ENCODE data around the gene PTPN14. TPM values are rescaled to one million over a fixed set of nuclear protein-coding genes. Genes with fewer than 3 reads are reported as not detected.

The PTPN14 gene
- total RNA-seq, 1 donor from 2014 or later = 24.6 TPM

DNA sequence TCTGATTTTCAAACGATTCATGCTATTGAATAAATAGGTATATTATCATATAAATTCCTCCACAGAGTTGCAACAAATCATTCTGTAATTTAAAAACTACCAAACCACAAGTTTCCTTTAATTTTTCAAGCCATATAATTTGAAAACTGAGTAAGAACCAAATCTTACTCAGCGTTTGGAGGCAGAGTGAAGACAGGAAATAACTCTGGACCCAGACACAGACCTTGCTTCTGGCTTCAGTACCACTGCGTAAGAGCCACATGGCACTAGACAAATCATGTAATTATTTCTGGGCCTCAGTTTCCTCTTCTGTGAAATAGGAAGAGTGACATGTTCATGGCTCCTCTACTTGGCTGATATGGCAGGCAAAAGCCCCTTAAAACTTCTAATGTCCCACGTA is 188.0 kb downstream of the PTPN14 start:
- H3K4me3 ChIP-seq (ENCODE audit: low read depth, low read length) = no peak overlapping the region
- TF ChIP-seq, protein P1, sequence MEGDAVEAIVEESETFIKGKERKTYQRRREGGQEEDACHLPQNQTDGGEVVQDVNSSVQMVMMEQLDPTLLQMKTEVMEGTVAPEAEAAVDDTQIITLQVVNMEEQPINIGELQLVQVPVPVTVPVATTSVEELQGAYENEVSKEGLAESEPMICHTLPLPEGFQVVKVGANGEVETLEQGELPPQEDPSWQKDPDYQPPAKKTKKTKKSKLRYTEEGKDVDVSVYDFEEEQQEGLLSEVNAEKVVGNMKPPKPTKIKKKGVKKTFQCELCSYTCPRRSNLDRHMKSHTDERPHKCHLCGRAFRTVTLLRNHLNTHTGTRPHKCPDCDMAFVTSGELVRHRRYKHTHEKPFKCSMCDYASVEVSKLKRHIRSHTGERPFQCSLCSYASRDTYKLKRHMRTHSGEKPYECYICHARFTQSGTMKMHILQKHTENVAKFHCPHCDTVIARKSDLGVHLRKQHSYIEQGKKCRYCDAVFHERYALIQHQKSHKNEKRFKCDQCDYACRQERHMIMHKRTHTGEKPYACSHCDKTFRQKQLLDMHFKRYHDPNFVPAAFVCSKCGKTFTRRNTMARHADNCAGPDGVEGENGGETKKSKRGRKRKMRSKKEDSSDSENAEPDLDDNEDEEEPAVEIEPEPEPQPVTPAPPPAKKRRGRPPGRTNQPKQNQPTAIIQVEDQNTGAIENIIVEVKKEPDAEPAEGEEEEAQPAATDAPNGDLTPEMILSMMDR (conservative IDR thresholded peaks at IDR 0.05; ENCODE audit: low read depth, low read length) = no peak
- no peak for DNase-seq (ENCODE audit: low read depth)

DNA sequence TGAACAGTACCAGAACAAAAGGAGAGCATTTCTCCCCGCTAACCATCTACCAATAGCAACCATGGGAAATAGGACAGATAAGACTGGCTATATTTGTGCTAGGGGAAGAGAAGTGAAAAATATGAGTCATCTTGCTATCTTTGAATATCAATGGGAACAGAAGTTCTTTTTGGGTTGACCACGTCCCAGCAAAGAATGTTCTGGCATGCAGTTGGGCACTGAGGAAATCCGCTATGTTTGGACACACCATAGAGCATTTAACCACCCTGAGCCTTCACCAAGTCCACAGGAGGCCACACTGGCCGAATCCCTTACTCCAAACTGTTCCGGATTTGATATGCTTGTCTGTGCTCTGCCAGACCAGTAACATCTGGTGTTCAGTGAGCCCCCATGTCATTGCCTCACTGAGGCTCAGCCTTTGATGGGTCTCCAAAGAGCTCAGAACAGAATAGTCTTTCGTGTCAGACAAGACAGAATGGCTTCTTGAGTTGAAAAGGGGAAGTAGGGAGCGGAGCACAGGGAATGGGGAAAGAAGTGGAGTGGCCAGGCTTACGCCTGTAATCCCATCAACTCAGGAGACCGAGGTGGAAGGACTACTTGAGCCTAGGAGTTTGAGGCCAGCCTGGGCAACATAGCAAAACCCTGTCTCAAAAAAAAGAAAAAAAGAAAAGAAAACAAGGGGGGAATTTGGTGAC is 189.1 kb downstream of the PTPN14 start:
- no peak for DNase-seq (ENCODE audit: low read depth)
- TF ChIP-seq, protein P1 (conservative IDR thresholded peaks at IDR 0.05; ENCODE audit: low read depth, low read length) = no peak
- no peak overlapping the region for H3K4me3 ChIP-seq (ENCODE audit: low read depth, low read length)

DNA sequence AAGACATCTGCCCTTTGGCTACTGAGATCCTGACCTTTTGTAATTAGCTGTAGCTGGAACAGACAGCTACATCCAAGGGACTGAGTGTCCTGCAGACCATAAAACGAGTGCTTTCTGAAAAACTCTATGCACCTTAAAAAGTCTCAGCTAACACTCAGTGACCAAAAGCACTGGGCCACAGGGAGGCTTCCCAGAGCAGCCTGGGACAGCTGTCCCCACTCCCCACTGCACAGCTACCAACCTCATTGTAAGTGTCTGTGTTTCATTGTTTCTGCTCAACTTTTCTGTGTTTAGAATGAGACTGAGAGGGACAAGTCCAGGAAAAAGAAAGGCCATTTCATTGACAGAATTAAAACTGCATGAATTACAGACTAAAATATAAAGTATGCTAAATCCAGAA is 189.8 kb downstream of the PTPN14 start:
- no peak for DNase-seq (ENCODE audit: low read depth)
- H3K4me3 ChIP-seq (ENCODE audit: low read depth, low read length) = no peak overlapping the region
- TF ChIP-seq, protein P1 (conservative IDR thresholded peaks at IDR 0.05; ENCODE audit: low read depth, low read length) = no peak

DNA sequence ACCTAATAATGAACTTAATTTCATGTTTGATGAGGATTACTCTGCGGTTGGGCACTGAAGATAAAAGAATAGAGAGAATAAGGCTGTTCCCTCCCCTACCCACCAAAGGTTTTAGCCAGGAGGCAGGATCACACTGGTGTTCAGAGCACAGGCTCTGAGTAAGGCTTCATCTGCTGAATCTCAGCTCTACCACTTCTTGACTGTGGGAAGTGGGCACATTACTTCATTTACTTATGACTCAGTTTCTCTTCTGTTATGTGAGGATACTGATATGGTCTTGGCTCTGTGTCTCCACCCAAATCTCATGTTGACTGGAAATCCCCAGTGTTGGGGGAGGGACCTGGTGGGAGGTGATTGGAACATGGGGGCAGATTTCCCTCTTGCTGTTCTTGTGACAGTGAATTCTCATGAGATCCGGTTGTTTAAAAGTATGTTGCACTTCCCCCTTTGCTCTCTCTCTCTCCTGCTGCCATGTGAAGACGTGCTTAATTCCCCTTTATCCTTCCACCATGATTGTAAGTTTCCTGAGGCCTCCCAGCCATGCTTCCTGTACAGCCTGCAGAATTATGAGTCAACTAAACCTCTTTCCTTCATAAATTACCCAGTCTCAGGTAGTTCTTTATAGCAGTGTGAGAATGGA is 190.8 kb downstream of the PTPN14 start:
- TF ChIP-seq, protein P1 (conservative IDR thresholded peaks at IDR 0.05; ENCODE audit: low read depth, low read length) = no peak
- DNase-seq (ENCODE audit: low read depth) = no peak
- H3K4me3 ChIP-seq (ENCODE audit: low read depth, low read length) = no peak overlapping the region

DNA sequence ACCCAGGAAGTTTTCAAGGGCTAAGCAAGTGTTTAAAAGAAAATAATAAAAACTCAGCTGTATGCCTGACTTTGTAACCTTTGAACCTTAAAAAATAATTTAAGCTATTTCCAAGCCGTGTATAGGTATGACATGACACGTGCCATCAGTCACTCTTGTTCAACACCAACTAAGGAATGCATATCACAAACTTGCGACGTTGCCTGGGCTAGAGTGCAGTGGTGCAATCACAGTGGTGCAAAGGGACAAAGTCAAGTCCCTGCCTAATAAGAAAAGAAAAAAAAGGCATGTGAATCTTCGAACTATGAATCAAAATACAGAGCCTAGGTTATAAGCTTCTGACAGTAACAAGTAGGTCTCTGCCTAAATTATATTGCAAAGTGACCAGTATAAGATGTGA is 191.3 kb downstream of the PTPN14 start:
- no peak for DNase-seq (ENCODE audit: low read depth)
- TF ChIP-seq, protein P1 (conservative IDR thresholded peaks at IDR 0.05; ENCODE audit: low read depth, low read length) = no peak
- no peak overlapping the region for H3K4me3 ChIP-seq (ENCODE audit: low read depth, low read length)

DNA sequence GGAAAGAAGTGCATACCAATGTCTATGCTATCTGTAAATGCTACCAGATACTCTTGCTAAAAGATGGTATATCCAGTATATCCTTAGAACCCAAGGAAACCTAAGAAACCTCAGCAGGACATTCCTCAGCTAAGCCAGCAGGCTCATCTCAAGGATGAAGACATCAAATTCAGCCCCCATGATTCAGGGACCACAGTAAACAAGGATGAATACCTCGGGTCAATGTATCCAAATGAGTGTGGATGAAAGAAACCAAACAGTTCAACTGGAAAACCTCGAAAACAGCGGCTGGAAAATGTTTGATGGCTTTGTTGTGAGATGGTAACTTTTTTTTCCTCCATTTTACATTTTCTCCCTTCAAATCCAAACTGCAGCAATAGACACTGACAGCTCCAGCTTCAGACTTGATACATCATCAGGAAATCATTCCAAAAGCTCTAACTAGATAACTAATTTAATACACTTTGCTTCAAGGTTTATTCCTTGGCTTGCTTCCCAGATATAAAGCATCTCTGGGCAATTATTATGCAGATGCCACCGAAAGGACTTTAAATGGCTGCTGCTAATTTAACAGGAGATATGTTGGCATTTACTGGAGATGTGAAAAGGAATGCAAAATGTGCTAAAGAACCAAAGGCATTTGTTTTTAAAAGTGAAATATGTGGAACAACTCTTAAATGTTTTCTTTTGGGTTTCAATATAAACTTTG is 196.8 kb downstream of the PTPN14 start:
- TF ChIP-seq, protein P1 (conservative IDR thresholded peaks at IDR 0.05; ENCODE audit: low read depth, low read length) = no peak
- no peak overlapping the region for H3K4me3 ChIP-seq (ENCODE audit: low read depth, low read length)
- no peak for DNase-seq (ENCODE audit: low read depth)

Measured in epithelial cell of proximal tubule (primary cell).